Neural cell (in vitro differentiated cells): Measurements from ENCODE around the gene CABP4. TPM values are rescaled to one million over a fixed set of nuclear protein-coding genes. Genes with fewer than 3 reads are reported as not detected.

Source experiments
- H2AFZ ChIP-seq: fragments of 200-600, 300-800 bp; sonication (generic), shearing (Covaris generic); 2 replicates; pipeline ENCODE4 v1.6.0; 2014; ENCODE audit warnings: low read depth, mild to moderate bottlenecking, antibody characterized with exemption, low read length, moderate library complexity
- H3F3A ChIP-seq: fragments of 200-600 bp; shearing (Covaris generic); 2 replicates; pipeline ENCODE4 v1.6.1; 2016; ENCODE audit warnings: mild to moderate bottlenecking, moderate library complexity, mixed read lengths, antibody characterized with exemption, low read length; ENCODE audit not compliant: insufficient read depth, poor library complexity, severe bottlenecking
- H3K27ac ChIP-seq: fragments of 200-600, 300-800 bp; sonication (generic), shearing (Covaris generic); 2 replicates; pipeline ENCODE4 v1.5.1; 2014; ENCODE audit warnings: mild to moderate bottlenecking, low read length, moderate library complexity
- H3K27me3 ChIP-seq: fragments of 300-800, 200-600 bp; sonication (generic), shearing (Covaris generic); 2 replicates; pipeline ENCODE4 v1.6.0; 2014; ENCODE audit warnings: mild to moderate bottlenecking, low read depth, low read length, moderate library complexity; ENCODE audit not compliant: insufficient read depth
- H3K36me3 ChIP-seq: fragments of 300-800, 200-600 bp; sonication (generic), shearing (Covaris generic); 2 replicates; pipeline ENCODE4 v1.5.1; 2014; ENCODE audit warnings: mild to moderate bottlenecking, antibody characterized with exemption, low read length, moderate library complexity; ENCODE audit not compliant: insufficient read depth
- H3K4me2 ChIP-seq: fragments of 300-800, 200-600 bp; sonication (generic), shearing (Covaris generic); 2 replicates; pipeline ENCODE4 v1.6.0; 2014; ENCODE audit warnings: mild to moderate bottlenecking, low read length
- H3K4me3 ChIP-seq: fragments of 300-800, 200-600 bp; sonication (generic), shearing (Covaris generic); 2 replicates; pipeline ENCODE4 v1.5.1; 2014; ENCODE audit warnings: mild to moderate bottlenecking, low read length, moderate library complexity
- H3K79me2 ChIP-seq: fragments of 200-600 bp; shearing (Covaris generic); replicated peaks from 2 replicates; pipeline ENCODE4 v1.6.0; 2014; ENCODE audit warnings: mild to moderate bottlenecking, low read length, moderate library complexity; ENCODE audit not compliant: insufficient read depth
- H3K9ac ChIP-seq: fragments of 300-800, 200-600 bp; sonication (generic), shearing (Covaris generic); 2 replicates; pipeline ENCODE4 v1.6.1; 2016; ENCODE audit warnings: mild to moderate bottlenecking, low read length, mixed read lengths
- H3K9me2 ChIP-seq: fragments of 200-600 bp; shearing (Covaris generic); 2 replicates; pipeline ENCODE4 v1.6.1; 2016; ENCODE audit warnings: mild to moderate bottlenecking, low read length, mixed read lengths; ENCODE audit not compliant: insufficient read depth
- H3K9me3 ChIP-seq: fragments of 200-600, 300-800 bp; sonication (generic), shearing (Covaris generic); 2 replicates; pipeline ENCODE4 v1.6.1; 2016; ENCODE audit warnings: mild to moderate bottlenecking, mixed run types, low read length, moderate library complexity, mixed read lengths
- H4K20me1 ChIP-seq: fragments of 200-600 bp; shearing (Covaris generic); 2 replicates; pipeline ENCODE4 v1.6.1; 2016; ENCODE audit warnings: mild to moderate bottlenecking, mixed run types; ENCODE audit not compliant: insufficient read depth
- CTCF ChIP-seq: fragments of 450-650 bp; IDR thresholded peaks from 2 replicates; pipeline ENCODE4 v1.5.1; 2014; ENCODE audit warnings: antibody characterized with exemption, mild to moderate bottlenecking, moderate library complexity; ENCODE audit not compliant: poor library complexity, severe bottlenecking
- EP300 ChIP-seq: fragments of 450-650 bp; conservative IDR thresholded peaks from 2 replicates; pipeline ENCODE4 v1.6.1; 2014; ENCODE audit warnings: antibody characterized with exemption, mild to moderate bottlenecking, moderate library complexity; ENCODE audit not compliant: poor library complexity, severe bottlenecking
- EZH2 ChIP-seq: fragments of 200-600, 300-800 bp; shearing (Covaris generic), sonication (generic); IDR thresholded peaks from 2 replicates; pipeline ENCODE4 v1.6.1; 2014; ENCODE audit warnings: antibody characterized with exemption, low read length, borderline replicate concordance, mild to moderate bottlenecking; ENCODE audit not compliant: insufficient read depth, poor library complexity, severe bottlenecking
- MXI1 ChIP-seq: fragments of 450-650 bp; conservative IDR thresholded peaks from 2 replicates; pipeline ENCODE4 v1.6.1; 2014; ENCODE audit warnings: antibody characterized with exemption, mild to moderate bottlenecking; ENCODE audit not compliant: poor library complexity, severe bottlenecking
- POLR2AphosphoS5 ChIP-seq: IDR thresholded peaks from 2 replicates; pipeline ENCODE4 v1.6.1; 2012
- RAD21 ChIP-seq: fragments of 450-650 bp; conservative IDR thresholded peaks from 2 replicates; pipeline ENCODE4 v1.6.1; 2014; ENCODE audit warnings: antibody characterized with exemption, mild to moderate bottlenecking, moderate library complexity
- REST ChIP-seq: IDR thresholded peaks from 2 replicates; pipeline ENCODE4 v1.6.1; 2012; ENCODE audit warnings: borderline replicate concordance
- SMC3 ChIP-seq: fragments of 450-650 bp; conservative IDR thresholded peaks from 2 replicates; pipeline ENCODE4 v1.6.1; 2014; ENCODE audit warnings: antibody characterized with exemption, mild to moderate bottlenecking, moderate library complexity; ENCODE audit not compliant: poor library complexity
- TAF1 ChIP-seq: IDR thresholded peaks from 2 replicates; pipeline ENCODE4 v1.6.1; 2012; ENCODE audit warnings: low read depth
- polyA plus RNA-seq: library from polyadenylated mRNA; depleted of rRNA; stranded (reverse); fragments of >200 nt; gene quantifications from 2 replicates; pipeline ENCODE4 v1.2.3, GENCODE V29; 2014

CABP4 gene
- polyA plus RNA-seq, 1 donor from 2014 or later, result not detected

GRCh38 chr11:67434395-67434881 is 20.7 kb upstream of the CABP4 start:
- Histone ChIP-seq H3F3A (no peaks in the 10 kb centered on the region), H3K4me3 (no peak overlapping the region), H3K27ac (no peak overlapping the region), H3K79me2 (no peaks in the 10 kb centered on the region), H3K36me3 (no peaks in the 10 kb centered on the region), H3K9ac (no peak overlapping the region), H3K27me3 (no peaks in the 10 kb centered on the region), H3K9me3 (no peaks in the 10 kb centered on the region), H2AFZ (no peak overlapping the region), H4K20me1 (no peaks in the 10 kb centered on the region), H3K4me2 (no peak overlapping the region), H3K9me2 (no peaks in the 10 kb centered on the region)
- TF ChIP-seq POLR2AphosphoS5 (no peak), RAD21 (no peak), REST (no peak), SMC3 (no peak), MXI1 (no peak), TAF1 (no peak), EZH2 (no peak), EP300 (no peak), CTCF (no peak)

GRCh38 chr11:67435031-67435726 is 20.0 kb upstream of the CABP4 start:
- Histone ChIP-seq H3K79me2 (no peaks in the 10 kb centered on the region), H3K9ac (no peak overlapping the region), H3F3A (no peaks in the 10 kb centered on the region), H3K36me3 (no peaks in the 10 kb centered on the region), H3K9me2 (no peaks in the 10 kb centered on the region), H3K27ac (no peak overlapping the region), H2AFZ (no peak overlapping the region), H3K9me3 (no peaks in the 10 kb centered on the region), H3K27me3 (no peaks in the 10 kb centered on the region), H3K4me2 (no peak overlapping the region), H3K4me3 (no peak overlapping the region), H4K20me1 (no peaks in the 10 kb centered on the region)
- TF ChIP-seq RAD21 (no peak), SMC3 (no peak), EZH2 (no peak), POLR2AphosphoS5 (no peak), MXI1 (no peak), EP300 (no peak), TAF1 (no peak), CTCF (no peak), REST (no peak)
